ENCODE results near the gene DNAH14. TPM values are rescaled to one million over a fixed set of nuclear protein-coding genes. Genes with fewer than 3 reads are reported as not detected.
"Not testable (repeated sequence)": the region's sequence is repeated elsewhere in the genome, so short reads cannot be mapped to it uniquely, and the experiment has no call there.

DNAH14 gene
- polyA plus RNA-seq, 1 donor: 18.2 TPM

- Histone ChIP-seq H3K36me3 (ENCODE audit: control insufficient read depth, insufficient read depth, low read length) (no peaks in the 10 kb centered on the region), H3K27me3 (ENCODE audit: control insufficient read depth, insufficient read depth, low read length) (no peaks in the 10 kb centered on the region), H3K9me3 (ENCODE audit: control insufficient read depth, low read depth, low read length) (no peaks in the 10 kb centered on the region), H3K4me1 (ENCODE audit: control insufficient read depth, insufficient read depth, low read length) (no peaks in the 10 kb centered on the region), H3K4me3 (ENCODE audit: low read length) (no peak overlapping the region), H3K27ac (ENCODE audit: low read length) (no peak overlapping the region)
- 90% methylated on average over 3 of the region's 4 CpGs for WGBS (ENCODE audit: insufficient coverage, low lambda C conversion rate)
- no peak for DNase-seq
Measured at GRCh38 chr1:225374996-225375395, 445.5 kb downstream of the DNAH14 start.

- Histone ChIP-seq H3K4me3 (ENCODE audit: low read length) (no peak overlapping the region), H3K36me3 (ENCODE audit: control insufficient read depth, insufficient read depth, low read length) (no peaks in the 10 kb centered on the region), H3K4me1 (ENCODE audit: control insufficient read depth, insufficient read depth, low read length) (no peaks in the 10 kb centered on the region), H3K9me3 (ENCODE audit: control insufficient read depth, low read depth, low read length) (no peaks in the 10 kb centered on the region), H3K27ac (ENCODE audit: low read length) (no peak overlapping the region), H3K27me3 (ENCODE audit: control insufficient read depth, insufficient read depth, low read length) (no peaks in the 10 kb centered on the region)
- DNase-seq: peak; percentile 7 to 9
- no CpG with 5 or more reads among the region's 10 CpGs for WGBS (ENCODE audit: insufficient coverage, low lambda C conversion rate)
Measured at GRCh38 chr1:225378880-225379279, 449.4 kb downstream of the DNAH14 start.

- no peak for DNase-seq
- H3K4me1 ChIP-seq (ENCODE audit: control insufficient read depth, insufficient read depth, low read length): no peaks in the 10 kb centered on the region
- H3K27me3 ChIP-seq (ENCODE audit: control insufficient read depth, insufficient read depth, low read length): no peaks in the 10 kb centered on the region
- no peak overlapping the region for H3K4me3 ChIP-seq (ENCODE audit: low read length)
- no peaks in the 10 kb centered on the region for H3K36me3 ChIP-seq (ENCODE audit: control insufficient read depth, insufficient read depth, low read length)
- WGBS (ENCODE audit: insufficient coverage, low lambda C conversion rate): 100% methylated on average over 1 of the region's 1 CpG
- H3K9me3 ChIP-seq (ENCODE audit: control insufficient read depth, low read depth, low read length): no peaks in the 10 kb centered on the region
- no peak overlapping the region for H3K27ac ChIP-seq (ENCODE audit: low read length)
Measured at GRCh38 chr1:225380691-225381090, 451.2 kb downstream of the DNAH14 start.

- not testable (repeated sequence) for H3K36me3 ChIP-seq (ENCODE audit: control insufficient read depth, insufficient read depth, low read length); H3K9me3 ChIP-seq (ENCODE audit: control insufficient read depth, low read depth, low read length); H3K27me3 ChIP-seq (ENCODE audit: control insufficient read depth, insufficient read depth, low read length); H3K4me3 ChIP-seq (ENCODE audit: low read length); H3K4me1 ChIP-seq (ENCODE audit: control insufficient read depth, insufficient read depth, low read length); DNase-seq; H3K27ac ChIP-seq (ENCODE audit: low read length)
- WGBS (ENCODE audit: insufficient coverage, low lambda C conversion rate): no CpG with 5 or more reads among the region's 3 CpGs
Measured at GRCh38 chr1:225386860-225387259, 457.4 kb downstream of the DNAH14 start.

- no CpG with 5 or more reads among the region's 4 CpGs for WGBS (ENCODE audit: insufficient coverage, low lambda C conversion rate)
Measured at GRCh38 chr1:225388372-225388771, 458.9 kb downstream of the DNAH14 start.

GRCh38 chr1:225389843-225390242 lies 460.4 kb downstream of the DNAH14 start:
- Histone ChIP-seq H3K36me3 (ENCODE audit: control insufficient read depth, insufficient read depth, low read length) (peaks cover 2% of the 10 kb centered on the region), H3K9me3 (ENCODE audit: control insufficient read depth, low read depth, low read length) (no peaks in the 10 kb centered on the region), H3K27ac (ENCODE audit: low read length) (no peak overlapping the region), H3K4me3 (ENCODE audit: low read length) (no peak overlapping the region), H3K4me1 (ENCODE audit: control insufficient read depth, insufficient read depth, low read length) (no peaks in the 10 kb centered on the region), H3K27me3 (ENCODE audit: control insufficient read depth, insufficient read depth, low read length) (no peaks in the 10 kb centered on the region)
- no CpG with 5 or more reads among the region's 4 CpGs for WGBS (ENCODE audit: insufficient coverage, low lambda C conversion rate)
- DNase-seq: no peak

More at GRCh38 chr1:225388372-225388771, 458.9 kb downstream of the DNAH14 start:
- Histone ChIP-seq H3K4me3 (ENCODE audit: low read length) (no peak overlapping the region), H3K27me3 (ENCODE audit: control insufficient read depth, insufficient read depth, low read length) (no peaks in the 10 kb centered on the region), H3K4me1 (ENCODE audit: control insufficient read depth, insufficient read depth, low read length) (no peaks in the 10 kb centered on the region), H3K36me3 (ENCODE audit: control insufficient read depth, insufficient read depth, low read length) (peaks cover 2% of the 10 kb centered on the region), H3K27ac (ENCODE audit: low read length) (no peak overlapping the region), H3K9me3 (ENCODE audit: control insufficient read depth, low read depth, low read length) (no peaks in the 10 kb centered on the region)
- DNase-seq: no peak

- WGBS (ENCODE audit: insufficient coverage, low lambda C conversion rate): no CpG with 5 or more reads among the region's 2 CpGs
- Histone ChIP-seq H3K27me3 (ENCODE audit: control insufficient read depth, insufficient read depth, low read length) (no peaks in the 10 kb centered on the region), H3K4me3 (ENCODE audit: low read length) (no peak overlapping the region), H3K27ac (ENCODE audit: low read length) (no peak overlapping the region), H3K9me3 (ENCODE audit: control insufficient read depth, low read depth, low read length) (no peaks in the 10 kb centered on the region), H3K4me1 (ENCODE audit: control insufficient read depth, insufficient read depth, low read length) (no peaks in the 10 kb centered on the region), H3K36me3 (ENCODE audit: control insufficient read depth, insufficient read depth, low read length) (peaks cover 25% of the 10 kb centered on the region)
- no peak for DNase-seq
Measured at GRCh38 chr1:225396357-225396756, 466.9 kb downstream of the DNAH14 start.

- Histone ChIP-seq H3K36me3 (ENCODE audit: control insufficient read depth, insufficient read depth, low read length) (peaks cover 51% of the 10 kb centered on the region), H3K27me3 (ENCODE audit: control insufficient read depth, insufficient read depth, low read length) (no peaks in the 10 kb centered on the region), H3K27ac (ENCODE audit: low read length) (no peak overlapping the region), H3K4me1 (ENCODE audit: control insufficient read depth, insufficient read depth, low read length) (no peaks in the 10 kb centered on the region), H3K9me3 (ENCODE audit: control insufficient read depth, low read depth, low read length) (no peaks in the 10 kb centered on the region), H3K4me3 (ENCODE audit: low read length) (no peak overlapping the region)
- no peak for DNase-seq
- WGBS (ENCODE audit: insufficient coverage, low lambda C conversion rate): no CpG with 5 or more reads among the region's 5 CpGs
Measured at GRCh38 chr1:225400968-225401367, 471.5 kb downstream of the DNAH14 start.

GRCh38 chr1:225406976-225407725 lies 477.7 kb downstream of the DNAH14 start:
- no CpG with 5 or more reads among the region's 8 CpGs for WGBS (ENCODE audit: insufficient coverage, low lambda C conversion rate)
- DNase-seq: no peak
- H3K36me3 ChIP-seq (ENCODE audit: control insufficient read depth, insufficient read depth, low read length): peaks cover 58% of the 10 kb centered on the region
- H3K27ac ChIP-seq (ENCODE audit: low read length): no peak overlapping the region
- H3K9me3 ChIP-seq (ENCODE audit: control insufficient read depth, low read depth, low read length): no peaks in the 10 kb centered on the region
- no peak overlapping the region for H3K4me3 ChIP-seq (ENCODE audit: low read length)
- H3K27me3 ChIP-seq (ENCODE audit: control insufficient read depth, insufficient read depth, low read length): no peaks in the 10 kb centered on the region
- H3K4me1 ChIP-seq (ENCODE audit: control insufficient read depth, insufficient read depth, low read length): peaks cover 3% of the 10 kb centered on the region

GRCh38 chr1:225407755-225408154 lies 478.3 kb downstream of the DNAH14 start:
- no peak for DNase-seq
- Histone ChIP-seq H3K27me3 (ENCODE audit: control insufficient read depth, insufficient read depth, low read length) (no peaks in the 10 kb centered on the region), H3K9me3 (ENCODE audit: control insufficient read depth, low read depth, low read length) (no peaks in the 10 kb centered on the region), H3K4me1 (ENCODE audit: control insufficient read depth, insufficient read depth, low read length) (peaks cover 3% of the 10 kb centered on the region), H3K4me3 (ENCODE audit: low read length) (no peak overlapping the region), H3K27ac (ENCODE audit: low read length) (no peak overlapping the region), H3K36me3 (ENCODE audit: control insufficient read depth, insufficient read depth, low read length) (peaks cover 61% of the 10 kb centered on the region)
- WGBS (ENCODE audit: insufficient coverage, low lambda C conversion rate): 80% methylated on average over 2 of the region's 2 CpGs

GRCh38 chr1:225408249-225408648 lies 478.8 kb downstream of the DNAH14 start:
- H3K4me1 ChIP-seq (ENCODE audit: control insufficient read depth, insufficient read depth, low read length): peaks cover 3% of the 10 kb centered on the region
- H3K36me3 ChIP-seq (ENCODE audit: control insufficient read depth, insufficient read depth, low read length): peaks cover 57% of the 10 kb centered on the region
- no peaks in the 10 kb centered on the region for H3K27me3 ChIP-seq (ENCODE audit: control insufficient read depth, insufficient read depth, low read length)
- H3K4me3 ChIP-seq (ENCODE audit: low read length): no peak overlapping the region
- no CpG with 5 or more reads among the region's 4 CpGs for WGBS (ENCODE audit: insufficient coverage, low lambda C conversion rate)
- H3K9me3 ChIP-seq (ENCODE audit: control insufficient read depth, low read depth, low read length): no peaks in the 10 kb centered on the region
- H3K27ac ChIP-seq (ENCODE audit: low read length): no peak overlapping the region
- peak in 1 of 2 donors; percentile 58 for DNase-seq
